ENCODE data around the gene NHSL2. TPM values are rescaled to one million over a fixed set of nuclear protein-coding genes. Genes with fewer than 3 reads are reported as not detected.

Gene NHSL2
- polyA plus RNA-seq, 1 of the 3 experiments (the other 2 are of a cell fraction), result 0.61 TPM

DNA sequence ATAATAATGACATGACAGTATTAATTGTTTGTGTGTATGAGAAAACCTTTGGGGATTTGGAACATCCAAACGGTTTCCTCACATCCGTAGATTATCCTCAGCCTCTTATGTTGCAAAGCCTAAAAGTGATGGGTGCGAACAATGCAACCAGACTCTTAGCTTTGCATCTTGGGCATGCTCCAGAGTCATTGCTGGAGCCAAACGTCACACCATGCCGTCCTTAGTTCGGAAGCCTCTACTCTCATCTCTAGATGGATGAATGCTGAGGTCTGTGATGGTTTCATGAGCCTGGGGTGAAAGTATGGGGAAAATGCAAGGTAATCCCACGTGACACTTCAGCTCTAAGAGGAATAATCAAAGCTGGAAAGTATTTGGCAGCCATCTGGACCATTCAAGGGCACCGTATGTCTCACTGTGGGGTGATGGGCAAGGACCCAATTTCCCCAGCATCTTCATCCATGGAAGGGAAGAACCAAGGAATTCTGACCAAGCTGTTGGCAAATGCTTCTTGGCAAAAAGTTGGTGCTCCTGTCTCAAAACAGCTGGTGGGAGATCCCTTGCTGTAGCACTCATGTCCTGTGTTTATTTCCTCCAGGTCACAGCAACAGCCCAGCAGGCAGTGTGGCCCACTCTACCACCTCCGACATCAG, 227.3 kb downstream of the NHSL2 start:
- Histone ChIP-seq H3K4me3 (ENCODE audit: low read depth in 2 of 2, low read length in 1 of 2) (no peak overlapping the region), H3K9me3 (no peaks in the 10 kb centered on the region), H2AFZ (ENCODE audit: low read depth) (no peak overlapping the region), H3K27ac (ENCODE audit: low read depth in 2 of 2, low read length in 1 of 2) (no peak overlapping the region), H3K9ac (no peak overlapping the region), H4K20me1 (ENCODE audit: insufficient read depth) (no peaks in the 10 kb centered on the region), H3K79me2 (ENCODE audit: insufficient read depth) (no peaks in the 10 kb centered on the region), H3K4me2 (no peak overlapping the region), H3K9me2 (no peaks in the 10 kb centered on the region), H3K4me1 (ENCODE audit: control insufficient read depth in 1 of 2, insufficient read depth in 2 of 2, low read depth in 1 of 2, low read length in 1 of 2) (peaks cover 0 to 6% of the 10 kb centered on the region in 2 experiments; a peak in 2 of 4 replicates), H3K27me3 (ENCODE audit: insufficient read depth) (peaks cover 8% of the 10 kb centered on the region; the same call in 1 of the 2 replicates), H3K36me3 (replicated peaks in 1 of 2; ENCODE audit: control insufficient read depth in 1 of 2, insufficient read depth in 2 of 2, low read length in 1 of 2) (peaks cover 0 to 2% of the 10 kb centered on the region in 2 experiments), H3F3A (replicated peaks; ENCODE audit: insufficient read depth) (no peaks in the 10 kb centered on the region)
- ChIA-PET CTCF (interaction anchor here (1.3 to 3.1 kb wide), 2 partner anchors 10 to 12 kb away, joined by 6 to 10 read pairs; no protein-coding TSS in a partner anchor), POLR2A (no interaction called here)
- 57% methylated on average over 9 of the region's 9 CpGs for WGBS (ENCODE audit: low lambda C conversion rate)
- no peak for DNase-seq
- no peak for TF ChIP-seq ELF1 (IDR thresholded peaks at IDR 0.05)
- TF ChIP-seq CHD2 (IDR thresholded peaks at IDR 0.05; ENCODE audit: low read length, partially characterized antibody), result no peak
- TF ChIP-seq GATA2 (CRISPR knock-in tag; IDR thresholded peaks at IDR 0.05), result no peak
- no peak for TF ChIP-seq FOSL2 (IDR thresholded peaks at IDR 0.05; ENCODE audit: borderline replicate concordance, low read depth)
- TF ChIP-seq FOXM1 (IDR thresholded peaks at IDR 0.05; ENCODE audit: low read depth), result no peak
- TF ChIP-seq RFX5 (IDR thresholded peaks at IDR 0.05; ENCODE audit: low read length), result no peak
- TF ChIP-seq, protein P1, sequence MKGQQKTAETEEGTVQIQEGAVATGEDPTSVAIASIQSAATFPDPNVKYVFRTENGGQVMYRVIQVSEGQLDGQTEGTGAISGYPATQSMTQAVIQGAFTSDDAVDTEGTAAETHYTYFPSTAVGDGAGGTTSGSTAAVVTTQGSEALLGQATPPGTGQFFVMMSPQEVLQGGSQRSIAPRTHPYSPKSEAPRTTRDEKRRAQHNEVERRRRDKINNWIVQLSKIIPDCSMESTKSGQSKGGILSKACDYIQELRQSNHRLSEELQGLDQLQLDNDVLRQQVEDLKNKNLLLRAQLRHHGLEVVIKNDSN (IDR thresholded peaks at IDR 0.05; ENCODE audit: borderline replicate concordance, low read depth), result no peak

DNA sequence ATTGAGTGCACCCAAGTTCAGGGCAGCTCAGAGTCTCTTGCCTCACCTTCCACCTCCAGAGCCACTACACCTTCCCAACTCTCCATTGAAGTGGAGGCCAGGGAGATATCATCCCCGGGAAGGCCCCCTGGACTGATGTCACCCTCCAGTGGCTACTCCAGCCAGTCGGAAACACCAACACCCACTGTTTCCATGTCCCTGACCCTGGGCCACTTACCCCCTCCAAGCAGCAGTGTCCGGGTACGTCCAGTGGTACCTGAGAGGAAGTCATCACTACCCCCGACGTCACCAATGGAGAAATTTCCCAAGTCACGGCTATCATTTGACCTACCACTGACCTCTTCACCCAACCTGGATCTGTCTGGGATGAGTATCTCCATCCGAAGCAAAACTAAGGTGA, 228.9 kb downstream of the NHSL2 start:
- H3K4me3 ChIP-seq (ENCODE audit: low read depth in 2 of 2, low read length in 1 of 2), result no peak overlapping the region
- no peaks in the 10 kb centered on the region for H3K79me2 ChIP-seq (ENCODE audit: insufficient read depth)
- ChIA-PET POLR2A (interaction anchor here (1.2 kb wide), 1 partner anchor 8 kb away, joined by 3 read pairs; the partner anchor contains the start of gene RTL5), CTCF (interaction anchor here (0.7 to 2.3 kb wide), 2 partner anchors 12 to 110 kb away, joined by 3 to 9 read pairs; no protein-coding TSS in a partner anchor)
- no peak for DNase-seq
- WGBS (ENCODE audit: low lambda C conversion rate), result 84% methylated on average over 7 of the region's 8 CpGs
- H2AFZ ChIP-seq (ENCODE audit: low read depth), result no peak overlapping the region
- H3K9ac ChIP-seq, result no peak overlapping the region
- H3K27me3 ChIP-seq (ENCODE audit: insufficient read depth), result no peaks in the 10 kb centered on the region; the same call in 1 of the 2 replicates
- H4K20me1 ChIP-seq (ENCODE audit: insufficient read depth), result no peaks in the 10 kb centered on the region
- peaks cover 0 to 2% of the 10 kb centered on the region in 2 experiments for H3K36me3 ChIP-seq (replicated peaks in 1 of 2; ENCODE audit: control insufficient read depth in 1 of 2, insufficient read depth in 2 of 2, low read length in 1 of 2)
- H3K4me2 ChIP-seq, result no peak overlapping the region
- peaks cover 0 to 10% of the 10 kb centered on the region in 2 experiments; a peak in 2 of 4 replicates for H3K4me1 ChIP-seq (ENCODE audit: control insufficient read depth in 1 of 2, insufficient read depth in 2 of 2, low read depth in 1 of 2, low read length in 1 of 2)
- no peak overlapping the region for H3K27ac ChIP-seq (ENCODE audit: low read depth in 2 of 2, low read length in 1 of 2)
- H3F3A ChIP-seq (replicated peaks; ENCODE audit: insufficient read depth), result no peaks in the 10 kb centered on the region
- H3K9me3 ChIP-seq, result no peaks in the 10 kb centered on the region
- no peaks in the 10 kb centered on the region for H3K9me2 ChIP-seq
- TF ChIP-seq FOXJ3 (CRISPR knock-in tag; IDR thresholded peaks at IDR 0.05) (no peak), RXRA (IDR thresholded peaks at IDR 0.05; ENCODE audit: borderline replicate concordance, low read depth) (no peak), EP300 (IDR thresholded peaks at IDR 0.05; ENCODE audit: borderline replicate concordance in 1 of 2, low read depth in 1 of 2, low read length in 1 of 2) (no peak), JUND (IDR thresholded peaks at IDR 0.05) (no peak), RCOR1 (IDR thresholded peaks at IDR 0.05; ENCODE audit: low read length) (no peak), NRF1 (IDR thresholded peaks at IDR 0.05; ENCODE audit: low read depth, low read length) (no peak)
- TF ChIP-seq, protein P2, sequence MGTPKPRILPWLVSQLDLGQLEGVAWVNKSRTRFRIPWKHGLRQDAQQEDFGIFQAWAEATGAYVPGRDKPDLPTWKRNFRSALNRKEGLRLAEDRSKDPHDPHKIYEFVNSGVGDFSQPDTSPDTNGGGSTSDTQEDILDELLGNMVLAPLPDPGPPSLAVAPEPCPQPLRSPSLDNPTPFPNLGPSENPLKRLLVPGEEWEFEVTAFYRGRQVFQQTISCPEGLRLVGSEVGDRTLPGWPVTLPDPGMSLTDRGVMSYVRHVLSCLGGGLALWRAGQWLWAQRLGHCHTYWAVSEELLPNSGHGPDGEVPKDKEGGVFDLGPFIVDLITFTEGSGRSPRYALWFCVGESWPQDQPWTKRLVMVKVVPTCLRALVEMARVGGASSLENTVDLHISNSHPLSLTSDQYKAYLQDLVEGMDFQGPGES (IDR thresholded peaks at IDR 0.05; ENCODE audit: low read depth, low read length), result no peak
- TF ChIP-seq, protein P3, sequence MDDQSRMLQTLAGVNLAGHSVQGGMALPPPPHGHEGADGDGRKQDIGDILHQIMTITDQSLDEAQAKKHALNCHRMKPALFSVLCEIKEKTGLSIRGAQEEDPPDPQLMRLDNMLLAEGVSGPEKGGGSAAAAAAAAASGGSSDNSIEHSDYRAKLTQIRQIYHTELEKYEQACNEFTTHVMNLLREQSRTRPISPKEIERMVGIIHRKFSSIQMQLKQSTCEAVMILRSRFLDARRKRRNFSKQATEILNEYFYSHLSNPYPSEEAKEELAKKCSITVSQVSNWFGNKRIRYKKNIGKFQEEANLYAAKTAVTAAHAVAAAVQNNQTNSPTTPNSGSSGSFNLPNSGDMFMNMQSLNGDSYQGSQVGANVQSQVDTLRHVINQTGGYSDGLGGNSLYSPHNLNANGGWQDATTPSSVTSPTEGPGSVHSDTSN (IDR thresholded peaks at IDR 0.05), result no peak
